ENCODE data around the gene HDAC4.

Gene HDAC4

DNA sequence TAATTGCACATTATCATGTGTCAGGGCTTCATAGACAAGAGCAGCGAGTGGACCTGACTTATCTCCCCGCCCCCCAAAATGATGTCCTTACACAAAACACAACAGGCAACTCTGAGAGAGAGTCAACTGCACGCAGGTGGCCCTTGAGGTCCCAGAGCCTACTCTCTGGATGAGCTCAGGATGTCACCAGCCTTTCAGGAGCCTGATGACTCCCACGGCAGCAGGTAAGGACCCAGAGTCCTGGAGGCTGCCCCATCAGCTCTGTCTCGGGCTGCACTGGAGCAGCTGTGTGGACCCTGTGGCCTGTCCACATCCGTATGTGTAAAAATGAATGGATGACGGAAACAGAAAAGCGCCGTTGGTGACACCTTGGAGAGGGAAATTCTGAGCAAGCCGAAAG, 130.9 kb downstream of the HDAC4 start:
- H3K36me3 ChIP-seq (replicated peaks): no peaks in the 10 kb centered on the region
- DNase-seq: no peak
- H3K4me3 ChIP-seq (ENCODE audit: low read depth, low read length): no peak overlapping the region
- no peaks in the 10 kb centered on the region for H3K27me3 ChIP-seq (replicated peaks)
- in situ Hi-C loops (cut with HindIII; ENCODE audit: low pct_ligation_motif_present, low sequenced_read_pairs): no loop called here
- TF ChIP-seq, protein P1, sequence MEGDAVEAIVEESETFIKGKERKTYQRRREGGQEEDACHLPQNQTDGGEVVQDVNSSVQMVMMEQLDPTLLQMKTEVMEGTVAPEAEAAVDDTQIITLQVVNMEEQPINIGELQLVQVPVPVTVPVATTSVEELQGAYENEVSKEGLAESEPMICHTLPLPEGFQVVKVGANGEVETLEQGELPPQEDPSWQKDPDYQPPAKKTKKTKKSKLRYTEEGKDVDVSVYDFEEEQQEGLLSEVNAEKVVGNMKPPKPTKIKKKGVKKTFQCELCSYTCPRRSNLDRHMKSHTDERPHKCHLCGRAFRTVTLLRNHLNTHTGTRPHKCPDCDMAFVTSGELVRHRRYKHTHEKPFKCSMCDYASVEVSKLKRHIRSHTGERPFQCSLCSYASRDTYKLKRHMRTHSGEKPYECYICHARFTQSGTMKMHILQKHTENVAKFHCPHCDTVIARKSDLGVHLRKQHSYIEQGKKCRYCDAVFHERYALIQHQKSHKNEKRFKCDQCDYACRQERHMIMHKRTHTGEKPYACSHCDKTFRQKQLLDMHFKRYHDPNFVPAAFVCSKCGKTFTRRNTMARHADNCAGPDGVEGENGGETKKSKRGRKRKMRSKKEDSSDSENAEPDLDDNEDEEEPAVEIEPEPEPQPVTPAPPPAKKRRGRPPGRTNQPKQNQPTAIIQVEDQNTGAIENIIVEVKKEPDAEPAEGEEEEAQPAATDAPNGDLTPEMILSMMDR (IDR thresholded peaks at IDR 0.05; ENCODE audit: low read depth, low read length, missing control alignments): no peak
- H3K27ac ChIP-seq: no peak overlapping the region

DNA sequence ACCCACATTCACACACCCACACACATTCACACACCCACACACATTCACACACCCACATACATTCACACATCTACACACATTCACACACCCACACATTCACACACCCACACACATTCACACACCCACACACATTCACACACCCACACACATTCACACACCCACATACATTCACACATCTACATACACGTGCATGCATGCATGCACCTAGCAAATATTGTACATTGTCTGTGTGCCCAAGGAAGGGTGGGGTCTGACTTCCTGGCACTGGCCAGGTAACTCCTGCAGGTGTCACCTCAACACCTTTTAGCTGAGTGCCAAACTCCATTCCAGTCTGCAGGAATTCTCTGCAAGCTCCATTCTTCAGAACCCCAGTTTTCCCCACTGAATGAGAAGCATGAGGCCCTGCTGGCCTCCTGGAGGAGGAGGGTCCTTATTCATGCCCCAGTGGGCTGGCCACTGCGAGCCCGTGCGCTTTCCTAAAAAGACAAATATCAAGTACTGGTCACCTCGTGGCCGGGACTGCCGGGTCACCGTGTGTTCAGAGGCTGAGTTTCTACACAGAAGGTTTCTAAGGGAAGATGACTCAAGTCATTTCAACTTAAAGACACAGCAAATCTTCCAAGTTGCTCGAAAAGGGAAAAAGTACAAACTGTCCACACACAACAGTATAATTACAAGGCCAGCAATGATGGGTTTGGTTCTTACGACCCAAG, 131.5 kb downstream of the HDAC4 start:
- DNase-seq: no peak
- TF ChIP-seq, protein P1 (IDR thresholded peaks at IDR 0.05; ENCODE audit: low read depth, low read length, missing control alignments): no peak
- no peak overlapping the region for H3K27ac ChIP-seq
- no peak overlapping the region for H3K4me3 ChIP-seq (ENCODE audit: low read depth, low read length)
- in situ Hi-C loops (cut with HindIII; ENCODE audit: low pct_ligation_motif_present, low sequenced_read_pairs): no loop called here
- H3K27me3 ChIP-seq (replicated peaks): no peaks in the 10 kb centered on the region
- no peaks in the 10 kb centered on the region for H3K36me3 ChIP-seq (replicated peaks)

DNA sequence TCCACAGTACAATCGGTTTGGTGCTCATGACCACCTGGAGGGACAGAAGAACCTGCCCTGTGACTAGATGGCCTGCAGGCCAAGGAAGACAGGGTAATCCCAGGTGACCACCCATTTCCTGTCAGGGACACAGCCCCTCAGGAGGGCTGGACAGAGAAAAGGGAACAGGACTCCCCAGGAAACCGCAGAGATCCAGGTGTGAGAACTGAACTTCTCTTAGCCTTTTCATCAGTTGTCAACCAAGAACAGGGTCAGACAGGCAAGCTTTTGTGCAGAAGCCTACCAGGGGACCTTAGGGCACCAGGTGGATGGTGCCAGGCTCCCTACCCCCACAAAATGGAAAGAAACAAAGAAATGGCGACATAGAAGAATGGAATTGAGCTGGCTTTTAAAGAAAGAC, 132.3 kb downstream of the HDAC4 start:
- in situ Hi-C loops (cut with HindIII; ENCODE audit: low pct_ligation_motif_present, low sequenced_read_pairs): no loop called here
- no peak for DNase-seq
- Histone ChIP-seq H3K27ac (no peak overlapping the region), H3K27me3 (replicated peaks) (no peaks in the 10 kb centered on the region), H3K4me3 (ENCODE audit: low read depth, low read length) (no peak overlapping the region), H3K36me3 (replicated peaks) (no peaks in the 10 kb centered on the region)
- TF ChIP-seq, protein P1 (IDR thresholded peaks at IDR 0.05; ENCODE audit: low read depth, low read length, missing control alignments): no peak

DNA sequence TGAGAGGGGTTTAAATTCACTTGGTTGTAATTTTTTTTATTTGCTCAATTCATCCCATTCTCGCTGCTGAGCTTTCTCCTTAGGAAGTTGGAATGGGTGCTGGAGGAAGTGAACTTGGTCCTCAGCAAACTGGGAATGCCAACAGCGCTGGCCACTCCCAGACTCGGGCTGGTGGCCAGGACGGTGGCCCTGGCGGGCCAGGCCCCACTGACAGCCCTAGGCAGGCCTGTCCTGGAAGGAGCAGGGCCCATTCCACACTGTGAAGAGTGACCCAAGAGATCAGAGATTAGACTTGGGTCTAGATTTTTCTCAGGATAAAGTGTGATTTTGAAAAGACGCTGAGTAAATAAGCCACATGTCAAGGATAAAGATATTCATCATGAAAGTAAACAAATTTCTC, 132.7 kb downstream of the HDAC4 start:
- Histone ChIP-seq H3K36me3 (replicated peaks) (no peaks in the 10 kb centered on the region), H3K4me3 (ENCODE audit: low read depth, low read length) (no peak overlapping the region), H3K27me3 (replicated peaks) (no peaks in the 10 kb centered on the region), H3K27ac (peak overlapping the region; percentile 43)
- TF ChIP-seq, protein P1 (IDR thresholded peaks at IDR 0.05; ENCODE audit: low read depth, low read length, missing control alignments): no peak
- in situ Hi-C loops (cut with HindIII; ENCODE audit: low pct_ligation_motif_present, low sequenced_read_pairs): no loop called here
- no peak for DNase-seq

DNA sequence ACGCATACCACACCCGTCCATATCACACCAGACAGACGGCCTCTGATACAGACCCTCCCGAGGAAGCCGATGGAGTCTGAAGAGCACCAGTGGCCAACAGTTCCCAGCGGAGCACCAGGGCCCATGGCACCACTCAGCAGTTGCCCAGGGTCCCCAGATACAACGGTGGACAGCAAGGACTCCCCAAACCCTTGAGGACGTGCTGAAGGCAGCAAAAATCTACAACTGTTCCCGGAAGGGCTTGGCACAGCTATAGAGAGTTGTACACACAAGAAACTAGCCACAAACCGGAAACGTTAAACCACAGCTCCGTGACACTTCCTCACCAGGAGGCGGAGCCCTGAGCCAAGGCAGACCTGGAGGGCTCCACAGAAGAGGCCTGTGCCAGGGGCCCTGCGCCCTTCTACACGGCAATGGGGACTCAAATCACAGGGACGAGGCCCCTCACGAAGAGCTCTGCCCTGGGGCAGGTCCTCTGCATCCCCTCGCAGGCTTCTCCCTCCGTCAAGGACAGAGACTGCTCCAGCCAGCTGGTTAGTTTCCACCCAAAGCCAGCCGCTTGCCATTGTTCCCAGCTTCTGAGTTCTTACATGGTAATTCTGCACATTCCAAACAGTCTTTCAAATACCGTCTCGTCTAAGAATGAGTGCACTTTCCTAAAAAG, 133.4 kb downstream of the HDAC4 start:
- no peak overlapping the region for H3K4me3 ChIP-seq (ENCODE audit: low read depth, low read length)

More for the DNA sequence above, 133.4 kb downstream of the HDAC4 start:
- peak; percentile 80 for DNase-seq
- TF ChIP-seq, protein P1 (IDR thresholded peaks at IDR 0.05; ENCODE audit: low read depth, low read length, missing control alignments): peak; percentile 51
- Histone ChIP-seq H3K36me3 (replicated peaks) (no peaks in the 10 kb centered on the region), H3K27ac (peak overlapping the region; percentile 43), H3K27me3 (replicated peaks) (no peaks in the 10 kb centered on the region)
- in situ Hi-C loops (cut with HindIII; ENCODE audit: low pct_ligation_motif_present, low sequenced_read_pairs): no loop called here
